ENCODE measurements around the gene TEC.
"Not testable (repeated sequence)": the region's sequence is repeated elsewhere in the genome, so short reads cannot be mapped to it uniquely, and the experiment has no call there.

Gene TEC

GRCh38 chr4:48186394-48186793, 83.2 kb downstream of the TEC start:
- DNase-seq; in situ Hi-C loops (cut with HindIII; ENCODE audit: low pct_ligation_motif_present, low pct_unique_long_range_greater_than_20kb, low sequenced_read_pairs): not testable (repeated sequence)

GRCh38 chr4:48184882-48185281, 84.8 kb downstream of the TEC start:
- in situ Hi-C loops (cut with HindIII; ENCODE audit: low pct_ligation_motif_present, low pct_unique_long_range_greater_than_20kb, low sequenced_read_pairs) = no loop called here
- no peak for DNase-seq

- DNase-seq = no peak
Observed at GRCh38 chr4:48180234-48180633, 89.4 kb downstream of the TEC start.

GRCh38 chr4:48178931-48179330, 90.7 kb downstream of the TEC start:
- DNase-seq = no peak
- in situ Hi-C loops (cut with HindIII; ENCODE audit: low pct_ligation_motif_present, low pct_unique_long_range_greater_than_20kb, low sequenced_read_pairs) = no loop called here

More at GRCh38 chr4:48180234-48180633, 89.4 kb downstream of the TEC start:
- in situ Hi-C loops (cut with HindIII; ENCODE audit: low pct_ligation_motif_present, low pct_unique_long_range_greater_than_20kb, low sequenced_read_pairs) = no loop called here

GRCh38 chr4:48175806-48176205, 93.8 kb downstream of the TEC start:
- peak; percentile 3 for DNase-seq
- in situ Hi-C loops (cut with HindIII; ENCODE audit: low pct_ligation_motif_present, low pct_unique_long_range_greater_than_20kb, low sequenced_read_pairs) = no loop called here

GRCh38 chr4:48175328-48175727, 94.3 kb downstream of the TEC start:
- no peak for DNase-seq
- in situ Hi-C loops (cut with HindIII; ENCODE audit: low pct_ligation_motif_present, low pct_unique_long_range_greater_than_20kb, low sequenced_read_pairs) = no loop called here

- peak; percentile 85 for DNase-seq
- in situ Hi-C loops (cut with HindIII; ENCODE audit: low pct_ligation_motif_present, low pct_unique_long_range_greater_than_20kb, low sequenced_read_pairs) = no loop called here
Observed at GRCh38 chr4:48173056-48173991, 96.3 kb downstream of the TEC start.

GRCh38 chr4:48172651-48173050, 97.0 kb downstream of the TEC start:
- no peak for DNase-seq
- in situ Hi-C loops (cut with HindIII; ENCODE audit: low pct_ligation_motif_present, low pct_unique_long_range_greater_than_20kb, low sequenced_read_pairs) = no loop called here

GRCh38 chr4:48169636-48170035, 100.0 kb downstream of the TEC start:
- DNase-seq = no peak
- in situ Hi-C loops (cut with HindIII; ENCODE audit: low pct_ligation_motif_present, low pct_unique_long_range_greater_than_20kb, low sequenced_read_pairs) = no loop called here

- in situ Hi-C loops (cut with HindIII; ENCODE audit: low pct_ligation_motif_present, low pct_unique_long_range_greater_than_20kb, low sequenced_read_pairs) = no loop called here
- no peak for DNase-seq
Observed at GRCh38 chr4:48167538-48168263, 101.9 kb downstream of the TEC start.

- DNase-seq; in situ Hi-C loops (cut with HindIII; ENCODE audit: low pct_ligation_motif_present, low pct_unique_long_range_greater_than_20kb, low sequenced_read_pairs): not testable (repeated sequence)
Observed at GRCh38 chr4:48164561-48164960, 105.1 kb downstream of the TEC start.

- in situ Hi-C loops (cut with HindIII; ENCODE audit: low pct_ligation_motif_present, low pct_unique_long_range_greater_than_20kb, low sequenced_read_pairs) = no loop called here
- DNase-seq = no peak
Observed at GRCh38 chr4:48163746-48164145, 105.9 kb downstream of the TEC start.

GRCh38 chr4:48162162-48162561, 107.5 kb downstream of the TEC start:
- in situ Hi-C loops (cut with HindIII; ENCODE audit: low pct_ligation_motif_present, low pct_unique_long_range_greater_than_20kb, low sequenced_read_pairs) = no loop called here
- no peak for DNase-seq

GRCh38 chr4:48157271-48157670, 112.4 kb downstream of the TEC start:
- no peak for DNase-seq
- in situ Hi-C loops (cut with HindIII; ENCODE audit: low pct_ligation_motif_present, low pct_unique_long_range_greater_than_20kb, low sequenced_read_pairs) = no loop called here

- in situ Hi-C loops (cut with HindIII; ENCODE audit: low pct_ligation_motif_present, low pct_unique_long_range_greater_than_20kb, low sequenced_read_pairs) = no loop called here
- DNase-seq = no peak
Observed at GRCh38 chr4:48156423-48156822, 113.2 kb downstream of the TEC start.

GRCh38 chr4:48153791-48154550, 115.7 kb downstream of the TEC start:
- DNase-seq = no peak
- in situ Hi-C loops (cut with HindIII; ENCODE audit: low pct_ligation_motif_present, low pct_unique_long_range_greater_than_20kb, low sequenced_read_pairs) = no loop called here

GRCh38 chr4:48152259-48152658, 117.4 kb downstream of the TEC start:
- in situ Hi-C loops (cut with HindIII; ENCODE audit: low pct_ligation_motif_present, low pct_unique_long_range_greater_than_20kb, low sequenced_read_pairs) = no loop called here
- DNase-seq = no peak

GRCh38 chr4:48149827-48150370, 119.7 kb downstream of the TEC start:
- in situ Hi-C loops (cut with HindIII; ENCODE audit: low pct_ligation_motif_present, low pct_unique_long_range_greater_than_20kb, low sequenced_read_pairs) = no loop called here
- no peak for DNase-seq

GRCh38 chr4:48147621-48148020, 122.0 kb downstream of the TEC start:
- no peak for DNase-seq
- in situ Hi-C loops (cut with HindIII; ENCODE audit: low pct_ligation_motif_present, low pct_unique_long_range_greater_than_20kb, low sequenced_read_pairs) = no loop called here
